ENCODE measurements around the gene LBP.

DNA sequence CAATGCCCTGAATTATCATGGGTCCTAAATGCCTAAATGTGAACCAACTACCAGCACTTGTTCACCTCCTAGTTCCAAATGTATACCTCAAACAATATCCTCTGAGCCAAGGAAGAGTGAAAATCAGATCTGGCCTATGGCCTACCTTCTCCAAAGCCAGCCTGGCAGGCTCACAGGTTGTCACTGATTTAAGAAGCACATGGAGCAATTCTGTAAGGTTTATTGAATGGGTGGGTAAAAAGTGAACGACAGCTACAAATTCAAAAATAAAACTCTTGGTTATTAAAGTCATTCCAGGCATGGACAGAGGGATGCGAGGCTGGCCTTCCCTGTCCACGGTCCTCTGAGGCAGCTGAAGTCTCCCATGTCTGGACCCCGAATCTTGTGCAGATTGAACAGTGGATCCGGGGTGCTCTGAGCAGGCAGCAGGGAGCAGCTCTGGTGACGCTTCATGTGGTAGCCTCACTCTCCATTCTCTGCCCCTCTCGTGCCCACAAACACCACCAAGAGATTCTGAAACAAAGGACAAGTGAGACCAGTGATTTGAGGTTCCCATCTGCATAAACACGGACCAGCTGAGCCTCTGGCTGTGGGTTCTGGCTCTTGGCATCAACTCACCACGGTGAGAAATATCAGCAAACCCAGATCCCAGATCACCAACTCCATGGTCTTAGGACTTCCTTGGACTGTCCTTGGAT lies 74.3 kb downstream of the LBP start:
- TF ChIP-seq ZNF121 (CRISPR knock-in tag; IDR thresholded peaks at IDR 0.05) (no peak), RORB (CRISPR knock-in tag; IDR thresholded peaks at IDR 0.05) (no peak), MXD4 (CRISPR knock-in tag; IDR thresholded peaks at IDR 0.05; ENCODE audit: borderline replicate concordance) (no peak), ZBTB43 (CRISPR knock-in tag; IDR thresholded peaks at IDR 0.05) (no peak), JUN (CRISPR knock-in tag; IDR thresholded peaks at IDR 0.05) (no peak), ARID4B (CRISPR knock-in tag; IDR thresholded peaks at IDR 0.05; ENCODE audit: borderline replicate concordance) (no peak)
- TF ChIP-seq, protein P1, sequence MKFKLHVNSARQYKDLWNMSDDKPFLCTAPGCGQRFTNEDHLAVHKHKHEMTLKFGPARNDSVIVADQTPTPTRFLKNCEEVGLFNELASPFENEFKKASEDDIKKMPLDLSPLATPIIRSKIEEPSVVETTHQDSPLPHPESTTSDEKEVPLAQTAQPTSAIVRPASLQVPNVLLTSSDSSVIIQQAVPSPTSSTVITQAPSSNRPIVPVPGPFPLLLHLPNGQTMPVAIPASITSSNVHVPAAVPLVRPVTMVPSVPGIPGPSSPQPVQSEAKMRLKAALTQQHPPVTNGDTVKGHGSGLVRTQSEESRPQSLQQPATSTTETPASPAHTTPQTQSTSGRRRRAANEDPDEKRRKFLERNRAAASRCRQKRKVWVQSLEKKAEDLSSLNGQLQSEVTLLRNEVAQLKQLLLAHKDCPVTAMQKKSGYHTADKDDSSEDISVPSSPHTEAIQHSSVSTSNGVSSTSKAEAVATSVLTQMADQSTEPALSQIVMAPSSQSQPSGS (CRISPR knock-in tag; IDR thresholded peaks at IDR 0.05; ENCODE audit: borderline replicate concordance, low read depth) = no peak
- TF ChIP-seq, protein P2, sequence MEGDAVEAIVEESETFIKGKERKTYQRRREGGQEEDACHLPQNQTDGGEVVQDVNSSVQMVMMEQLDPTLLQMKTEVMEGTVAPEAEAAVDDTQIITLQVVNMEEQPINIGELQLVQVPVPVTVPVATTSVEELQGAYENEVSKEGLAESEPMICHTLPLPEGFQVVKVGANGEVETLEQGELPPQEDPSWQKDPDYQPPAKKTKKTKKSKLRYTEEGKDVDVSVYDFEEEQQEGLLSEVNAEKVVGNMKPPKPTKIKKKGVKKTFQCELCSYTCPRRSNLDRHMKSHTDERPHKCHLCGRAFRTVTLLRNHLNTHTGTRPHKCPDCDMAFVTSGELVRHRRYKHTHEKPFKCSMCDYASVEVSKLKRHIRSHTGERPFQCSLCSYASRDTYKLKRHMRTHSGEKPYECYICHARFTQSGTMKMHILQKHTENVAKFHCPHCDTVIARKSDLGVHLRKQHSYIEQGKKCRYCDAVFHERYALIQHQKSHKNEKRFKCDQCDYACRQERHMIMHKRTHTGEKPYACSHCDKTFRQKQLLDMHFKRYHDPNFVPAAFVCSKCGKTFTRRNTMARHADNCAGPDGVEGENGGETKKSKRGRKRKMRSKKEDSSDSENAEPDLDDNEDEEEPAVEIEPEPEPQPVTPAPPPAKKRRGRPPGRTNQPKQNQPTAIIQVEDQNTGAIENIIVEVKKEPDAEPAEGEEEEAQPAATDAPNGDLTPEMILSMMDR (IDR thresholded peaks at IDR 0.05) = no peak
- TF ChIP-seq, protein P3, sequence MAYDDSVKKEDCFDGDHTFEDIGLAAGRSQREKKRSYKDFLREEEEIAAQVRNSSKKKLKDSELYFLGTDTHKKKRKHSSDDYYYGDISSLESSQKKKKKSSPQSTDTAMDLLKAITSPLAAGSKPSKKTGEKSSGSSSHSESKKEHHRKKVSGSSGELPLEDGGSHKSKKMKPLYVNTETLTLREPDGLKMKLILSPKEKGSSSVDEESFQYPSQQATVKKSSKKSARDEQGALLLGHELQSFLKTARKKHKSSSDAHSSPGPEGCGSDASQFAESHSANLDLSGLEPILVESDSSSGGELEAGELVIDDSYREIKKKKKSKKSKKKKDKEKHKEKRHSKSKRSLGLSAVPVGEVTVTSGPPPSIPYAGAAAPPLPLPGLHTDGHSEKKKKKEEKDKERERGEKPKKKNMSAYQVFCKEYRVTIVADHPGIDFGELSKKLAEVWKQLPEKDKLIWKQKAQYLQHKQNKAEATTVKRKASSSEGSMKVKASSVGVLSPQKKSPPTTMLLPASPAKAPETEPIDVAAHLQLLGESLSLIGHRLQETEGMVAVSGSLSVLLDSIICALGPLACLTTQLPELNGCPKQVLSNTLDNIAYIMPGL (CRISPR knock-in tag; IDR thresholded peaks at IDR 0.05) = no peak

Data from WTC11 (cell line).